NT2/D1 (cell line): Measurements from ENCODE around the gene UGT1A6.

Experiments
- SUZ12 ChIP-seq: IDR thresholded peaks from 2 replicates; pipeline ENCODE4 v1.6.1; 2011; ENCODE audit not compliant: insufficient read length, insufficient read depth; ENCODE audit errors: extremely low read depth
- YY1 ChIP-seq: IDR thresholded peaks from 2 replicates; pipeline ENCODE4 v1.6.1; 2011; ENCODE audit not compliant: insufficient read length, insufficient read depth
- ZNF274 ChIP-seq: IDR thresholded peaks from 2 replicates; pipeline ENCODE4 v1.6.1; 2011; ENCODE audit warnings: mild to moderate bottlenecking, low read depth, low read length

DNA sequence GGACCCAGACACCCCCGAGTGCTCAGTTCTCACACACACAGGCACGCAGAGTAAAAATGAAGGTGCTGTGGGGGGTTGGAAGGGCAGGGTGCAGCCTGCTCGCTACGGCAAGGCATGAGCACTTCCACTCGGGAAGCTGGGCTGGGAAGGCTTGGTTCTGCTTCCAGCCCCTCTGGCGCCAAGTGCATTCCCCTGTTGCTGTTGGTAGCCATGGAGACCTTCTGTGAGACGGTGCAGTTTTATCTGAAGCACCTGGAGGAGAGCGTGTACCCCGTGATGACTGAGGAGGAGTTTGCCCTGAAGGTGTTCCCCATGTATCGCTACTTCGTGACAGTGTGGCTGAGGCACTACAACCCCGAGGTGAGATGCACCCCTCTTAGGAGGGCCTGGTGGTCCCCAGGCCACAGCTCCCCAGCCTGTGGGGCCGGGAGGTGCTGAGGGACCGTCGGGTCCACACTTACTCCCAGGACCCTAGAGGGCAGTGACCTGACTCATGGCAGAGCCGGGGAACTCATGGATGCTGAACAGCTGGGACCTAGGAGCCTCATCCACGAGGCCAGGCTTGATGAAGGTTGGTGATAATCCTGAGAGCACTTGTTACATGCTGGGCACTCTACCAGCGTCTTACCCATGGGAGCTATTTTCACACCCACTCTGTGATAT, 100.9 kb downstream of the UGT1A6 start:
- TF ChIP-seq SUZ12 (no peak), YY1 (no peak), ZNF274 (no peak)
